ENCODE results near the gene KLHDC7B.

Gene KLHDC7B

DNA sequence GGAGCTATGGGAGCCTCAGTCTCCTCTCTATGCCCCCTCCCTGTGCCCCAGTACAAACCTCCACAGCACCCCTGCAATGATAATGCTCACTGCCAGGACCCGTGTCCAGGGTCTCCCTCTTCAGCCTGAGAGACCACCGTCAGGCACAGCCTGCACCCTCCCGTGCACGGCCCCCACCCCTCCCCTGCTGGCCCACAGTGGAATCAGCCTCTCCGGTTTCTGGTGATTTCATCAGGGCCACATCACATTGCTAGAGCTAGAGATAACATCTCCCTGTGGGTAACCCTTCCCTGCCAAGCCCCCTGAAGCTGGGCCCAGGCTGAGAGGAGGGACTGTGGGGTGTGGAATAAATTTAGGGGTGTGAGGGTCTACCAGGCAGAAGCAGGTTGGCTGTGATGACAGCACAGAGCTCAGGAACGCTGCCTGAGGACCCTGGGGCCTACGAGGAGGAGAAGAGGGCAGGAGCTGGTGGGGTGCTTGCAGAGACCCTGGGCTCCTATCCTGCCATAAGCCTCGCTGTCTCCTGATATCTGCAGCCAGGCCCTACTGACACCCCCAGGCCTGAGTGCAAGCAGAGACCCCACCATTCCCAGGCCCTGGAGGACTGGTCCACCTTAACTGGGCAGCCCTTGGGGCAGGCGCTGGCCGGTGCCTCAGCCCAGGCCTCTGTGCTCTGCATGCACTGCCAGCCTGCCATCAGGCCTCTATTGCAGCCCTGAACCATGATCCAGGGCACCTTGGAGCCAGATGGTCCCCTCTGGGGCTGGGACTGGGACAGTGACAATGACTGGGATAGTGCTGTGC lies at the start of gene KLHDC7B:
KLHDC7B (plus strand) TSS at position 378 of the 804 bp plus-strand sequence; CDS start at position 723, 345 bp downstream.
- no peak for DNase-seq (ENCODE audit: low read depth in 3 of 3)

DNA sequence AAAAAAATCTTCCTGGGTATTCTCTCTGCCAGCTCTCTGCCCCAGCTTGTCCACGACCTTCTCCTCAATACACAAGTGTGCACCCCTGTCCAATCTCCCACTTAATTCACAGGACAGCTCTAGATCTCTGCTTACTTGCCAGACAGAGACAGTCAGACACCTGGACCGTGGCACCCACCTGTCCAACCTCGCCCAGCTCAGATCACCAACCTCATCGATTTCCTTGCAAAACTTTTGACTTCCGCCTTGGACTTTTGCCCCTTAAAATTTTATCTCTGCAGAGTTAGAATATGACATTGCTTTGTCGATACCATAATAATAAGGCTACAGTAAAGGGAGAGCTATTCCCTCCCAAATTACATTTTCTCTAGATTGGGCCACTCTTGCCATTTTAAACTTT lies 48.6 kb upstream of the KLHDC7B start:
- no peak for DNase-seq (ENCODE audit: low read depth in 3 of 3)

DNA sequence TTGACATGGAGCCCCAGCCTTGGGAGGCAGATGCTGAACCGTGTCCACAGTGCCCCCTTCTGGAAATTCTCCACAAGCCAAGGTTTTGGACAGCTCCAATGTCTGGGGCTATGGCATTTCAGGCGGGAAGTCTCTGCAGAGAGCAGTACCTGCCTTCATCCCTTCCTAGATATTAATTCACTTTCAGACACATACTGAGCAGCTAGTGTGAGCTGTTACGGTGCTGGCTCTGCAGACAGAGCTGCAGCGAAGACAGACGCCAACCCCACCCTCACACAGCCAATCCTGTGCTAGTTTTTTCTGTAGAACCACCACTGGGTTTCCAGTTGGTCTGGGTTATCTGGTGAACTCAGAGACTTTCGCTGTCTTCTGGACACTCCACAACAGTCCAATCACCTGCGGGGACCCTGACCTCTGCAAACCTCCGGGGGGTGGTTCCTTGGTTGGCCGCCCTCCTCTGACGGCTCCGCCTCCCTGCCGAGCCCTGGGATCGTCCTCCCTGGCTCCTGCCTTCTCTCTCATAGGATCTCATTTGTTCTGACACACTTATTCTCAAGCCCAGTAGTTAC lies 47.3 kb upstream of the KLHDC7B start:
- peak; percentile 34 to 59 (median 41) for DNase-seq (ENCODE audit: low read depth in 3 of 3)

DNA sequence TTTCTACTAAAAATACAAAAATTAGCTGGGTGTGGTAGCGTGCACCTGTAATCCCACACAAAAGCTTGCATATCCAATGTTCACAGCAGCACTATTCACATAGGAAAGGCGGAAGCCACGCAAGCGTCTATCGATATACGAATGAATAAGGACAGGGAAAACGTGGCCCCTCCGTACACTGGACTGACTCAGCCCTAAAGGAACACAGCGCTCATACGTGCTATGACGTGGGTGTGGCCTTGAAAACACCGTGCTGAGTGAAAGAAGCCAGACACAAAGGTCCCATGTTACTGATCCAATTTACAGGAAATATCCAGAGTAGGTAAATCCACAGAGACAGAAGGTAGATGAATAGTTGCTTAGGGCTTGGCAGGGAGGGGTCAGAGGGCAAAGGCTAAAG lies 45.2 kb upstream of the KLHDC7B start:
- DNase-seq (ENCODE audit: low read depth in 3 of 3): no peak

DNA sequence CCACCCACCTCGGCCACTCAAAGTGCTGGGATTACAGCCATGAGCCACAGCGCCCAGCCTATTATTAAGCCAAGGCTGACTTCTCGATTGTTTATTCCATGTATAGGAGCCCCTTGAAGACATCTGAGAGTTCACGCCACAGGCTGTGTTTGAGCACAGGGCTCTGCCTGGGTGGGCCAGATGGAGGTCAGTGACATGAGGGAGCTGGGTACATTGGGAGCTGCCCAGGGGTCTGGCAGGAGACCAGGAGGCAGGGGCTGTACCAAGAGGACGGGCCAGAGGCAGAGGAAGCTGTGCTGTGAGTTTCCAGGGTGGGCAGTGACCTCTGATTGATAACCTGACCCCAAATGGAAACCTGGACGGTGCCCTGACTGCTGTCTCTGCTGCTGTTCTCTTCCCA lies 43.6 kb upstream of the KLHDC7B start:
- DNase-seq (ENCODE audit: low read depth in 3 of 3): no peak

DNA sequence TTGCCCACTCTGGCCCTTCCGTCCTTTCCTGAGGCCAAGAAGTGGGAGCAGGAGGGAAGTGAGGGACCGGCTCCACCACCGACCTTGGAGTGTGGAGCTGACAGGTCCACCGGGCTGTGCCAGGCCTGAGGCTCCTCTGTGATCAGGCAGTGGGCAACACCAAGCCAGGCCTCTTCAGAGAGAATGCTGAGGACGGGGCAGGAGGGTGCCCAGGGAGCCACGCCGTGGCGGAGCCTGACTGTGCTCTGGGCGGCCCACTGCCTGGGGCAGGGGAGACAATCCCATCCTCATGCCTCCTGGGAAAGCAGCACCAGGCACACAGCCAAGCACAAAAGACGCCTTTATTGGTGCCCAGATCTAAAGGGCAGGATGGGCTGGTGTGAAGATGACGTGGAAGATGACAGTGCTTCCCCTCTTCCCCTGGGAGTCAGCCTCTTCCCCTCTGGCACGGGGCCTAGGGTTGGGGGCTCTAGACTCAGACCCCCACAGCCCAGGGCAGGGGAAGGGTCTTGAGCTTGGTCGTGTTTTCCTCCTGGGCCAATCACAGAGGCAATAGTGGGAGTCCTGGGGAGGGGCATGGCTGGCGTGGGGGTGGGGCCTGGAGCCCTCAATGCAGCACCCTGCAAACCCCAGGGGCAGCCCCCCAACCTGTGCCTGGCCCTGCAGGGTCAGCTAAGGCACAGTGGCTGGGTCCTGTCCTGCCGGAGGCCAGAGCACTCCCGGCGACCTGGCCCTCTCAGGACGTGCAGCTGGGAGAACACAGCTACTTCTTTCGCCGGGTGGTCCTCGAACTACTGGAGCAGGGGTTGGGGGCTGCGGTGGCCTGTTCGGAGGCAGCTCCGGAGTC lies 42.8 kb upstream of the KLHDC7B start:
- DNase-seq (ENCODE audit: low read depth in 3 of 3): no peak

DNA sequence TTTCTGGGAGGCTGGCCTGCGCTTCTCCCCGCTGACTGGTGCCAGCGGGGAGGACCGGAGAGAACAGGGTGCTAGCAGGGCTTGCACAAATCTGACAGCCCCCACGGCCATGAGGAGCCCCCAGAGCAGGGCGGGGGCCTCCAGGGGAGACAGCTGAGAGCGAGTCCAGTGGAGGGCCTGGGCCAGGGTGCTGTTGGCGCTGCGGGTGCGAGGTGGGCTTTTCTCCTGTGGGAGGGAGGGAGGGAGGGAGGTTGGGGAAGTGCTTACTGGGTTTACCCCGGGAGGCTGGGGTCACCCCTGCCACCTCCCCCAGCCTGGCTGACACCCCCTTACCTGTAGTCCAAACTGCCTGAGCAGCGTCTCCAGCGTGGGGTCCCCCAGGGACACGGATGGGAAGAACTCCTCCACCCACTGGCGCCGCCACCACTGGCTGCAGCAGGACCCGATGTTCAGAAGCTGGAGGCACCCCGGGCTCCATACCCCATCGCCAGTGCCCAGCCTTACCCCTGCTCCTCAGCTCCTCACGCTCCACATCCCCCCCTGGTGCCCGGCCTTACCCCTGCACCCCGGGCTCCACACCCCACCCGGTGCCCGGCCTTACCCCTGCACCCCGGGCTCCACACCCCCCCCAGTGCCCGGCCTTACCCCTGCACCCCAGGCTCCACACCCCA lies 42.1 kb upstream of the KLHDC7B start:
- DNase-seq (ENCODE audit: low read depth in 3 of 3): no peak

DNA sequence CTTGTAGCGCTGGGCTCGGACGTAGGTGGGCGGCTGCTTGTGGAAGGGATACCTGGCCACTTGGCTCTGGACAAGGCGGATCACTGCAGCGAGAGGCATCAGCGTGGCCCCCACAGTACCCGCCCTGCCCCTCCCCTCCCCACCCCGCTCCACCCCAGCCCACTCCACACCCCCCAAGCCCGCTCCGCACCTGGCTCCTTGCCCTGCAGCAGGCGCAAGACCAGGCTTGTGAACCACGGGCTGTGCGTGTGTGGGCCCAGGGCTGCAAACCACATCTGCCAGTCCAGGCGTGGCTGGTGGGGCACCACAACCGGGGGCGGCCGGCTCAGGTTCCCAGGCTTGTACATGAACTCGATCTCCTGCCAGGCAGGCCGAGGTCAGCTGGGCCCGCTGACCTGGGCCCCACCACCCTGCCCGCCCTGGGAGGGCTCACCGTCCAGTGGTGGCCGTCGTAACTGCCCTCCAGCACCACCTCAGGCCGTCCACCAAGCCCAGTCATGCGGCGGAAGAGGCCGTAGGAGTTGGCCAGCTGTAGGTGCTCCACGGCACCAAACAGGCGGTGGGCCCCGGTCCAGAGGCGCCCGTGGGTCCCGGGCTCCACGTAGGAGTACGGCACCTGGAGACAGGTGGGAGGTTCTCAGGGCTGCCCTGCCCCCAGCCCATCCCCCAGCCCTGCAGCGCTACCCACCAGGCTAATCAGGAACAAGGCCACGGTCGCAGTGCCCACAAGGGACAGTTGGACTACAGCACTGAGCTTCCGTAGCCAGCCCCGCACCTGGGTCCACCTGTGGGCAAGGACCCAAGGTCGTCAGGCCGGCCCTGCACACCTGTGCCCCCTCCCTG lies 41.1 kb upstream of the KLHDC7B start:
- DNase-seq (ENCODE audit: low read depth in 3 of 3): no peak

DNA sequence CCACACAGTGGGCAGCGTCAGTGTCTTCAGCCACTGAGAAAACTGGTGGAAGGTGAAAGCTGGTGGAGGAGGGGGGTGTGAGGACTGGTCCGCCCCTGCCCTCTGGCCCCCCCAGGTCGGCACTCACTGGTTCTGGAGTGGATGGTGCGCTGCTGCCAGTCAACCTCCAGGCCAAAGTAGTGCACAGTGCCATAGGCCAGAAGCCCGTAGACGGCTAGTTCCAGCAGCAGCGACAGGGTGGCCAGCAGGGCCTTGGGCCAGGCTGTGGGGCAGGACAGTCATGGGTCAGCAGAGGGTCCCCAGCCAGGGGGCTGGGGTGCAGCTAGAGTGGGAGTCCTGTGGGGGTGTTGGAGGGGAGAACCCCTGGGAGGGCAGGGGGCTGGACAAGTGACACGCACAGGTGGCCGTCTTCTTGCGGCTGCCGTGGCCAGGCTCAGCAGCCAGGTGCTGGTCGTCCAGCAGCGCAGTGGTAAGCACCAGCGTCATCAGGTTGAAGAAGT lies 40.4 kb upstream of the KLHDC7B start:
- no peak for DNase-seq (ENCODE audit: low read depth in 3 of 3)

DNA sequence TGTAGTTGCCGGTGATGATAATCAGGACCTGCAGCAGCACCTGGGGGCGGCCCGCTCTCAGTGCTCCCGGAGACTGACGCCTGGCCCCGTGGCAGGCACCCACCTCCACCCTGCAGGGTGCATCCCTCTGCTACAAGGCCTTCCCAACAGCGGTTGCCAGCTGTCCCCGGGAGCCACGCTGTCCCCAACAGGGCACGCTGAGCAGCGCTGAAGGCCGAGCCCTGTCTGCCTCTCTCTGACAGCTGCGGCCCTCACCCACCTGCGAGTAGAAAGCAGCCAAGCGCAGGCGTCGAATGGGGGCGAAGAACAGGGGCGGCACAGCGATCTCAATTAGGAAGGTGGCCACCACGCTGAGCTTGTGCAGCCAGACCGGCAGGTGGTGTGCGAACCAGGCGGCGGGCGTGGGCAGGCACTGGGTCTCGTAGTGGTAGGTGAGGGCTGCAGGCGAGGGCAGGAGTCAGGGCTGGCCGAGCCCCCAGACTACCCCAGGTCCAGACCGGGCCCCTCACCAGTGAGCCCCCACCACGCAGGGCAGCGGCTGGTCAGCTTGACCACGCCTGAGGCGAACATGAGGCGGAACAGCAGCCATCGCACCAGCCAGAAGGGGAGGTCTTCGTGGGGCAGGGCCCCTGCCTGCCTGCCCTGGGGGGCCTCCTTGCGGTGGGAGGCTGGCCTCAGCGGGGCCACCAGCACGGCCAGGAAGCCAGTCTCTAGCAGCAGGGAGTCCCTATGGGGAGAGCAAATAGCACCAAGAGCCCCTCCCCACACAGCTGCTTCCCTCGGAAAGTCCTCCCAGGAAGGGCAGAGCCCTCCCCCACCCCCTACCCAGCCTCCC lies 39.7 kb upstream of the KLHDC7B start:
- DNase-seq (ENCODE audit: low read depth in 3 of 3): no peak

DNA sequence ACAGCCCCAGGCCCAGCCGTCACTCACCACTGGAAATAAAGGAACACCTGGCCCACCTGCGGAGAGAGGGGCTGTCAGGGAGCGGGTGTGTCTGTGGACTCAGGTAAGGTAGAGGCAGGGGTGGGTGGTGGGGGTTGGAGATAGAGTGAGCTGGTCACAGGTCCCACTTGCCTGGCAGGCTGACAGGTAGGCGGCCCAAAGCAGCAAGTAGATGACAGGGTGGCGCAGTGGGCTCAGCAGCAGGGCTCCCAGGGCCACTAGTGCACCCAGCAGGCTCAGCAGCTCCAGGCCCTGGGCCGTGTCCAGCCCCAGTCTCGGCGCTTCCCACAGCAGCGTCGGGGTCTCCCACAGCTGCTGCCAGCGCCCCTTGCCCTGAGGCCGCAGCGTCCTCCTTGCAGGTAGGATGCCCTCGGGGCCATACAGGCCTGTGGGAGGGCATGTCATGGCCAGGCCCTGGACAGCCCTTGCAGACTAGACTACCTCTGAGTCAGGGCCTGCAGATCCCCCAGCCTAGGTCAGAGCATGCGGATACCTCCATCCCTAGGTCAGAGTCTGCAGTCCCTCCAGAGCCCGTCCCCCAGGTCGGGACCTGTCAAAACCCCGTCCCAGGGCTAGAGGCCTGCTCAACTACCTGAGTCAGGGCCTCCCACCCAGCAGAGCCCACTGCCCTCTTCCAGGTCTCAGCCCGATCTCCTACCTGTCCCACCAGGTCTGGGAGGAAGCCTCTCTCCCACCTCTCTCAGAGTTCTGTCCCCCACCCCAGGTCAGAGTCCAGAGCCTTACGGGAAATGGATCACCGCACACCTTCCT lies 38.9 kb upstream of the KLHDC7B start:
- no peak for DNase-seq (ENCODE audit: low read depth in 3 of 3)

DNA sequence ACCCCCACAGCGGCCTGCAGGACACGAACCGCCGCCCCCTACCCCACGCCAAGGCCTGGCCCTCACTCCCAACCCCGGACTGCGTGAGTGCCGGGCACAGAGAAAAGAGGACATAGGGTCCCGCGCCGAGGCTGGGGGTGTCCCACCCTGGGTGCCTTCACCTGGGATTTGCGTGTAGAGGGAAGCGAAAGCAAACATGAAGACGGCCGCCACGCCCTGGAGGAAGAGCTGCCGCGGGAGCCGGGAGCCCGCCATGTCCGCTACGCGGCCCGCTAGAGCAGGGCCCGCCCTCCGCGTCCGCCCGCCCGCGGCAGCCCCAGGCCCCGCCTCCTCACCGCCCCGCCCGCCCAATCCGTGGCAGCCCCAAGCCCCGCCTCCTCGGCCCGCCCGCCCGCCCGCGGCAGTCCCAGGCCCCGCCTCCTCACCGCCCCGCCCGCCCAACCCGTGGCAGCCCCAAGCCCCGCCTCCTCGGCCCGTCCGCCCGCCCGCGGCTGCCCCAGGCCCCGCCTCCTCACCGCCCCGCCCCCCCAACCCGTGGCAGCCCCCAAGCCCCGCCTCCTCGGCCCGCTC lies 38.2 kb upstream of the KLHDC7B start, which contains the start of gene LMF2:
LMF2 (minus strand) TSS at position 282 of the 570 bp plus-strand sequence; CDS start at position 255, 27 bp downstream.
- DNase-seq (ENCODE audit: low read depth in 3 of 3): peak; percentile 90 to 93 (median 93)

DNA sequence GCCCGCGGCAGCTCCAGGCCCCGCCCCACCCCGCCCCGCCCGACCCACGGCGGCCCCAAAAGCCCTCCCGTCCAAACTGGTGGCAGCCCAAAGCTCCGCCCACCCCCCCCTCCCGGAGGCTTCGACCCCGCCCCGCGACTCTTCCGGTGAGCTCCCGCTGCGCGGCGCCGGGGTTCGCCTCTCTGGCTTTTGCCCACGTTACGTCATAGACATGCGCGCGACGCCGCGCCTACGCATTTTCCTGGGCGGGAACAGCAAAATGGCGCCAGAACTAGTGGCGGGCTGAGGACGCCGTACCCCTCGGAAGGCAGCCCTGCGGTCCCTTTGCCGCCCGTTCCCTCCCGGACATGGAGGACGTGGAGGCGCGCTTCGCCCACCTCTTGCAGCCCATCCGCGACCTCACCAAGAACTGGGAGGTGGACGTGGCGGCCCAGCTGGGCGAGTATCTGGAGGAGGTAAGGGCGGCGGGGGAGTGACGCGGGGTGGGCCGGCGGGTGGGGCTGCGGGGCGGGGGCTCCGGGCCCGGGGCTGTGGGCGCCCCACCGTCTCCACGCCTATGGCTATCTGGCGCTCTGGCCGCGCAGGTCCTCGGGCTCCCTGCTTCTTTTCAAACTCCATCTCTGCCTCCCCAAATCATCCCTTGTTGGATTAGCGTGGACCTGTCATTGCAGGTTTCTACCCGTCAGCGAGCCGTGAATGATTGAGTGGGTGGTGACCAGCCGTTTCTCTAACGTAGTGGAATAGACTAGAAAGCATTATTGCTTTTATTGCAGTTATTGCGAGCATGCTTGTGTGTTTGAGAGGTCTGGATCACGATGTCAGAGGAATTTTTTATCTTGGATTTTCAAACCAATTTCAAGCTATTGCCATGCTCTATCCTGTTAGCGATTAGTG lies 37.5 kb upstream of the KLHDC7B start, which contains the start of gene NCAPH2:
NCAPH2 (plus strand) TSS at position 234 of the 894 bp plus-strand sequence; CDS start at position 348, 114 bp downstream.
- DNase-seq (ENCODE audit: low read depth in 3 of 3): peak; percentile 94 to 97 (median 96)

DNA sequence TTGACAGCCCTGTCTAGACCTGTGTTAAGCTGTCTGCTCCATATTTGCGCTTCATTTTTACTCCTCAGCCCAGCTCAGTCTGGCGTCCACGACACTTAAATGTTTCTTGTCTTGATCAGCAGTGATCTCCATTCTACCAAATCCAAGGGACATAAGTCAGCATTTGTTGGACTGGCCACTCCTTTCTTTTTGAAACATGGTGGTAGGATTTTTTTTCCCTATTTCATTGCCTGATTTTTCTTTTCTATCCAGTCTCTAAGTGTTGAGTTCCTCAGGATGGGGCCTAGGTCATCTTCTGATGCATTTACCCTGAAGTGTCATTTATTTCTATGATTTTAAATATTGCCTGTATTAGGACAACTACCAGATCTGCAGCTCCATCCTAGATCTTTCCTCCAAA lies 36.8 kb upstream of the KLHDC7B start:
- DNase-seq (ENCODE audit: low read depth in 3 of 3): no peak

DNA sequence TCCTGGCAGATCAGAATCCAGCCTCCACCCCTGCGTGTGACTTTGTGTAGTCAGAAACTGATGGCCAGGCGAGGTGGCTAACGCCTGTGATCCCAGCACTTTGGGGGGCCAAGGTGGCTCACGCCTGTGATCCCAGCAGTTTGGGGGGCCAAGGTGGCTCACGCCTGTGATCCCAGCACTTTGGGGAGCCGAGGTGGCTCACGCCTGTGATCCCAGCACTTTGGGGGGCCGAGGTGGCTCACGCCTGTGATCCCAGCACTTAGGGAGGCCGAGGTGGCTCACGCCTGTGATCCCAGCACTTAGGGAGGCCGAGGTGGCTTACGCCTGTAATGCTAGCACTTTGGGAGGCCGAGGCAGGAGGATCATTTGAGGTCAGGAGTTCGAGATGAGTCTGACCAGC lies 32.5 kb upstream of the KLHDC7B start:
- no peak for DNase-seq (ENCODE audit: low read depth in 3 of 3)

DNA sequence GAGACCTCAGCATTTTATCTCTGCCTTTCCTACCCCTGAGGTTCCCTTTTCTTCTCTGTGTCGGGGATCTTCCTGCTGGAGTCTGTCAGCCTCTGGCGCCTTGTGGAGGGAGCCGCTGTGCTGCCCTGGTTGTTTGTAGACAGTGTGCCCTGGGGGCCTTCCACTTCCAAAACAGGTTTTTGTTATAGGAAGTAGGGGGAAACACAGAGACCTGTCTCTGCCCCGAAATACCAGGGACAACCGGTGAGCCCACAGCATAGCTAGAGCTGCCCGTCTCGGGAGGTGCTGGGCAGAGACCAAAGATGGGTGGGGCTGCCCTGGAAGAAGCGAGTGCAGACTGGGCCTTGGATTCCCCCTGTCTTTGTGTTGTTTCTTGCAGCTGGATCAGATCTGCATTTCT lies 29.6 kb upstream of the KLHDC7B start:
- DNase-seq (ENCODE audit: low read depth in 3 of 3): no peak

DNA sequence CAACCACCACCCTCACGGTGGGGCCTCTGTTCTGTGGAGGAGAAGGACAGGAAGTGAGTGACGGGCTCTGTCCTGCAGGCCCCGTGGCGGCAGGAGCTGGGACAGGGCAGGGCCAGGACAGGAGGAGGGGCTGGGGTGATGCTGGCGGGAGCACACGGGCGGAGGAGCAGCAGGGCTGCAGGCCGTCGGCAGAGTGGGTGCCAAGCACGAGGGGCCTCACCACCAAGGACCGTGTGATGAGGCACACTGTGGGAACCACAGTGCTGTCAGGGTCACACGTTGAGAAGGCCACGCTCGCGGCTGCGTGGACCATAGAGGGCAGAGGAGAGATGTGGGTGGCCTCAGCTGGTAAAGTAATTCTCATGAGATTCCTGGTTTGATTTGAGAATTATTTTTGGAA lies 28.8 kb upstream of the KLHDC7B start:
- no peak for DNase-seq (ENCODE audit: low read depth in 3 of 3)

Data from stimulated activated CD4-positive, alpha-beta T cell treated with anti-CD3 and anti-CD28 coated beads, TNF-alpha, amount 100 ng/mL, for 4 hours (primary cell).